HEK293 (cell line): Measurements from ENCODE around the gene NANOS3.

Source experiments
- FEZF1 ChIP-seq: fragments of 450-650 bp; formaldehyde crosslinking; IDR thresholded peaks from 2 replicates; pipeline ENCODE4 v1.5.1; 2016; ENCODE audit warnings: missing biosample characterization, missing genetic modification characterization
- GLIS2 ChIP-seq: fragments of 450-650 bp; formaldehyde crosslinking; IDR thresholded peaks from 2 replicates; pipeline ENCODE4 v1.5.1; 2016; ENCODE audit warnings: missing biosample characterization, missing genetic modification characterization
- HOXD13 ChIP-seq: sonication (generic); formaldehyde crosslinking; IDR thresholded peaks from 2 replicates; pipeline ENCODE4 v1.8.0; 2022; ENCODE audit warnings: missing genetic modification reagents, borderline replicate concordance
- KLF7 ChIP-seq: fragments of 450-650 bp; formaldehyde crosslinking; IDR thresholded peaks from 2 replicates; pipeline ENCODE4 v1.5.1; 2016; ENCODE audit warnings: missing biosample characterization, missing genetic modification characterization, borderline replicate concordance
- OSR2 ChIP-seq: fragments of 450-650 bp; formaldehyde crosslinking; IDR thresholded peaks from 2 replicates; pipeline ENCODE4 v1.5.1; 2016; ENCODE audit warnings: missing biosample characterization, missing genetic modification characterization
- WT1 ChIP-seq: fragments of 450-650 bp; formaldehyde crosslinking; IDR thresholded peaks from 2 replicates; pipeline ENCODE4 v1.5.1; 2016; ENCODE audit warnings: missing biosample characterization, missing genetic modification characterization
- ZNF202 ChIP-seq: fragments of 450-650 bp; formaldehyde crosslinking; IDR thresholded peaks from 2 replicates; pipeline ENCODE4 v1.5.1; 2016; ENCODE audit warnings: missing biosample characterization, missing genetic modification characterization, borderline replicate concordance
- ZNF23 ChIP-seq: fragments of 450-650 bp; formaldehyde crosslinking; IDR thresholded peaks from 2 replicates; pipeline ENCODE4 v1.5.1; 2016; ENCODE audit warnings: missing biosample characterization, missing genetic modification characterization, borderline replicate concordance
- ZNF391 ChIP-seq: fragments of 450-650 bp; formaldehyde crosslinking; IDR thresholded peaks from 2 replicates; pipeline ENCODE4 v1.5.1; 2016; ENCODE audit warnings: low read depth, missing biosample characterization, missing genetic modification characterization, borderline replicate concordance
- ZNF394 ChIP-seq: fragments of 450-650 bp; formaldehyde crosslinking; IDR thresholded peaks from 2 replicates; pipeline ENCODE4 v1.5.1; 2016; ENCODE audit warnings: missing biosample characterization, missing genetic modification characterization, mild to moderate bottlenecking, moderate library complexity, borderline replicate concordance
- ZNF560 ChIP-seq: fragments of 450-650 bp; formaldehyde crosslinking; IDR thresholded peaks from 2 replicates; pipeline ENCODE4 v1.5.1; 2017; ENCODE audit warnings: missing biosample characterization, missing genetic modification characterization, borderline replicate concordance
- ZNF660 ChIP-seq: fragments of 450-650 bp; IDR thresholded peaks from 2 replicates; pipeline ENCODE4 v1.5.1; 2018; ENCODE audit warnings: missing biosample characterization, mild to moderate bottlenecking, missing genetic modification characterization
- ZNF707 ChIP-seq: fragments of 450-650 bp; formaldehyde crosslinking; IDR thresholded peaks from 2 replicates; pipeline ENCODE4 v1.5.1; 2016; ENCODE audit warnings: missing biosample characterization, missing genetic modification characterization
- ZNF785 ChIP-seq: fragments of 450-650 bp; formaldehyde crosslinking; IDR thresholded peaks from 2 replicates; pipeline ENCODE4 v1.5.1; 2016; ENCODE audit warnings: missing biosample characterization, missing genetic modification characterization
- TF ChIP-seq, protein P1 (sequence below): fragments of 450-650 bp; formaldehyde crosslinking; IDR thresholded peaks from 2 replicates; pipeline ENCODE4 v1.5.1; 2016; ENCODE audit warnings: missing biosample characterization, missing genetic modification characterization
- TF ChIP-seq, protein P2 (sequence below): fragments of 450-650 bp; IDR thresholded peaks from 2 replicates; pipeline ENCODE4 v1.5.1; 2018; ENCODE audit warnings: missing biosample characterization, mild to moderate bottlenecking, missing genetic modification characterization
- TF ChIP-seq, protein P3 (sequence below): fragments of 450-650 bp; formaldehyde crosslinking; IDR thresholded peaks from 2 replicates; pipeline ENCODE4 v1.5.1; 2016; ENCODE audit warnings: missing biosample characterization, missing genetic modification characterization
- TF ChIP-seq, protein P4 (sequence below): fragments of 450-650 bp; formaldehyde crosslinking; IDR thresholded peaks from 2 replicates; pipeline ENCODE4 v1.5.1; 2016; ENCODE audit warnings: missing biosample characterization, missing genetic modification characterization
- TF ChIP-seq, protein P5 (sequence below): fragments of 450-650 bp; formaldehyde crosslinking; IDR thresholded peaks from 2 replicates; pipeline ENCODE4 v1.5.1; 2016; ENCODE audit warnings: missing biosample characterization, missing genetic modification characterization
- TF ChIP-seq, protein P6 (sequence below): fragments of 450-650 bp; formaldehyde crosslinking; IDR thresholded peaks from 2 replicates; pipeline ENCODE4 v1.5.1; 2016; ENCODE audit warnings: missing biosample characterization, missing genetic modification characterization
- TF ChIP-seq, protein P7 (sequence below): fragments of 450-650 bp; formaldehyde crosslinking; IDR thresholded peaks from 2 replicates; pipeline ENCODE4 v1.5.1; 2016; ENCODE audit warnings: missing biosample characterization, missing genetic modification characterization

Gene NANOS3

DNA sequence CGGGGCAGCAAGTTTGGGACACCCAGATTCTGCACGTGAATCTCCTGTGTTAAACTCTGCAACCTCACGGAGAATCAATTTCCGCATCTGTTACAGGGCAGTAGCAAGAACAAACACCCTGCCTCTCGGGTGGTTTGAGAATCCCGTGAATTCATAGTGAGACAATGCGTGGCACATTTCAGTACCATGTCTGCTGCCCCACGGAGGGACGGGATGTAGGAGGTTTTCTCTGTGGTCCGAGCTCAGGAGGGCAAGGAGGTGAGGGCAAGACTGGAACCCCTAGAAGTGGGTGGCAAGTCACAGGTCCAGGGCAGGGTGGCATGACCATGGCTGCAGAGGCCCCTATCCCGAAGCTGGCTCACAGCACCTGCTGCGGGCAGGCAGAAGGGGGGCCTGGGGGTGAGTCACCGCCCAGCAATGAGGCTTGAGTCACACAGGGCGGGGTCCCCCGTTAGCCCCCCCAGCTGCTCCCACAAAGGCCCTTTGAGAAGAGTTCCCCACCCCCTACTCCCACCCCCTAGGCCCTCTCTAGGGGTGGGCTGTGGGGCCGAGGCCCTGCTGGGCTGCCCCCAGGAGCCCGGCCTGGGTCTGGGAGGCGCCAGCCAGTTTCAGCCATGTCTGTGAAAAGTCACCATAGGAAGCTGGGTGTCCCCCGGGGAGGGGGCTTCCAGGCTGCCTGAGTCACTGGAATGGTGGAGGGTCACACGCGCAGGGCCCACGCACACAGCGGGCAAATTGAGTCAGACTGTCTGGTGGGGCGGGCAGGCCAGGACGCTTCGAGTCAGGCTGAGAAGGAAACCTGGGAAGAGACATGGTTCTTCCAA lies 25.8 kb upstream of the NANOS3 start (continued):
- TF ChIP-seq HOXD13 (CRISPR knock-in tag) (no peak), ZNF391 (no peak), KLF7 (tag by site-specific recombination) (peak; percentile 74; the same call in 1 of the 2 replicates), ZNF785 (tag by site-specific recombination) (0 out of 2 replicates have a peak, but pooled peaks have one; percentile 15), FEZF1 (tag by site-specific recombination) (no peak), OSR2 (tag by site-specific recombination) (no peak), ZNF660 (peak; percentile 57; the same call in 1 of the 2 replicates), ZNF560 (tag by site-specific recombination) (no peak), WT1 (0 out of 2 replicates have a peak, but pooled peaks have one; percentile 15), GLIS2 (tag by site-specific recombination) (peak; percentile 87), ZNF707 (tag by site-specific recombination) (no peak), ZNF23 (tag by site-specific recombination) (no peak), ZNF394 (tag by site-specific recombination) (peak; percentile 35; the same call in 1 of the 2 replicates), ZNF202 (tag by site-specific recombination) (no peak)
- TF ChIP-seq, protein P1, sequence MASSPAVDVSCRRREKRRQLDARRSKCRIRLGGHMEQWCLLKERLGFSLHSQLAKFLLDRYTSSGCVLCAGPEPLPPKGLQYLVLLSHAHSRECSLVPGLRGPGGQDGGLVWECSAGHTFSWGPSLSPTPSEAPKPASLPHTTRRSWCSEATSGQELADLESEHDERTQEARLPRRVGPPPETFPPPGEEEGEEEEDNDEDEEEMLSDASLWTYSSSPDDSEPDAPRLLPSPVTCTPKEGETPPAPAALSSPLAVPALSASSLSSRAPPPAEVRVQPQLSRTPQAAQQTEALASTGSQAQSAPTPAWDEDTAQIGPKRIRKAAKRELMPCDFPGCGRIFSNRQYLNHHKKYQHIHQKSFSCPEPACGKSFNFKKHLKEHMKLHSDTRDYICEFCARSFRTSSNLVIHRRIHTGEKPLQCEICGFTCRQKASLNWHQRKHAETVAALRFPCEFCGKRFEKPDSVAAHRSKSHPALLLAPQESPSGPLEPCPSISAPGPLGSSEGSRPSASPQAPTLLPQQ (tag by site-specific recombination) = peak; percentile 48
- TF ChIP-seq, protein P2, sequence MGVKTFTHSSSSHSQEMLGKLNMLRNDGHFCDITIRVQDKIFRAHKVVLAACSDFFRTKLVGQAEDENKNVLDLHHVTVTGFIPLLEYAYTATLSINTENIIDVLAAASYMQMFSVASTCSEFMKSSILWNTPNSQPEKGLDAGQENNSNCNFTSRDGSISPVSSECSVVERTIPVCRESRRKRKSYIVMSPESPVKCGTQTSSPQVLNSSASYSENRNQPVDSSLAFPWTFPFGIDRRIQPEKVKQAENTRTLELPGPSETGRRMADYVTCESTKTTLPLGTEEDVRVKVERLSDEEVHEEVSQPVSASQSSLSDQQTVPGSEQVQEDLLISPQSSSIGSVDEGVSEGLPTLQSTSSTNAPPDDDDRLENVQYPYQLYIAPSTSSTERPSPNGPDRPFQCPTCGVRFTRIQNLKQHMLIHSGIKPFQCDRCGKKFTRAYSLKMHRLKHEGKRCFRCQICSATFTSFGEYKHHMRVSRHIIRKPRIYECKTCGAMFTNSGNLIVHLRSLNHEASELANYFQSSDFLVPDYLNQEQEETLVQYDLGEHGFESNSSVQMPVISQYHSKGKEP = no peak
- TF ChIP-seq, protein P3, sequence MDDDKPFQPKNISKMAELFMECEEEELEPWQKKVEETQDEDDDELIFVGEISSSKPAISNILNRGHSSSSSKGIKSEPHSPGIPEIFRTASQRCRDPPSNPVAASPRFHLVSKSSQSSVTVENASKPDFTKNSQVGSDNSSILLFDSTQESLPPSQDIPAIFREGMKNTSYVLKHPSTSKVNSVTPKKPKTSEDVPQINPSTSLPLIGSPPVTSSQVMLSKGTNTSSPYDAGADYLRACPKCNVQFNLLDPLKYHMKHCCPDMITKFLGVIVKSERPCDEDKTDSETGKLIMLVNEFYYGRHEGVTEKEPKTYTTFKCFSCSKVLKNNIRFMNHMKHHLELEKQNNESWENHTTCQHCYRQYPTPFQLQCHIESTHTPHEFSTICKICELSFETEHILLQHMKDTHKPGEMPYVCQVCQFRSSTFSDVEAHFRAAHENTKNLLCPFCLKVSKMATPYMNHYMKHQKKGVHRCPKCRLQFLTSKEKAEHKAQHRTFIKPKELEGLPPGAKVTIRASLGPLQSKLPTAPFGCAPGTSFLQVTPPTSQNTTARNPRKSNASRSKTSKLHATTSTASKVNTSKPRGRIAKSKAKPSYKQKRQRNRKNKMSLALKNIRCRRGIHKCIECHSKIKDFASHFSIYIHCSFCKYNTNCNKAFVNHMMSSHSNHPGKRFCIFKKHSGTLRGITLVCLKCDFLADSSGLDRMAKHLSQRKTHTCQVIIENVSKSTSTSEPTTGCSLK (tag by site-specific recombination) = no peak
- TF ChIP-seq, protein P4, sequence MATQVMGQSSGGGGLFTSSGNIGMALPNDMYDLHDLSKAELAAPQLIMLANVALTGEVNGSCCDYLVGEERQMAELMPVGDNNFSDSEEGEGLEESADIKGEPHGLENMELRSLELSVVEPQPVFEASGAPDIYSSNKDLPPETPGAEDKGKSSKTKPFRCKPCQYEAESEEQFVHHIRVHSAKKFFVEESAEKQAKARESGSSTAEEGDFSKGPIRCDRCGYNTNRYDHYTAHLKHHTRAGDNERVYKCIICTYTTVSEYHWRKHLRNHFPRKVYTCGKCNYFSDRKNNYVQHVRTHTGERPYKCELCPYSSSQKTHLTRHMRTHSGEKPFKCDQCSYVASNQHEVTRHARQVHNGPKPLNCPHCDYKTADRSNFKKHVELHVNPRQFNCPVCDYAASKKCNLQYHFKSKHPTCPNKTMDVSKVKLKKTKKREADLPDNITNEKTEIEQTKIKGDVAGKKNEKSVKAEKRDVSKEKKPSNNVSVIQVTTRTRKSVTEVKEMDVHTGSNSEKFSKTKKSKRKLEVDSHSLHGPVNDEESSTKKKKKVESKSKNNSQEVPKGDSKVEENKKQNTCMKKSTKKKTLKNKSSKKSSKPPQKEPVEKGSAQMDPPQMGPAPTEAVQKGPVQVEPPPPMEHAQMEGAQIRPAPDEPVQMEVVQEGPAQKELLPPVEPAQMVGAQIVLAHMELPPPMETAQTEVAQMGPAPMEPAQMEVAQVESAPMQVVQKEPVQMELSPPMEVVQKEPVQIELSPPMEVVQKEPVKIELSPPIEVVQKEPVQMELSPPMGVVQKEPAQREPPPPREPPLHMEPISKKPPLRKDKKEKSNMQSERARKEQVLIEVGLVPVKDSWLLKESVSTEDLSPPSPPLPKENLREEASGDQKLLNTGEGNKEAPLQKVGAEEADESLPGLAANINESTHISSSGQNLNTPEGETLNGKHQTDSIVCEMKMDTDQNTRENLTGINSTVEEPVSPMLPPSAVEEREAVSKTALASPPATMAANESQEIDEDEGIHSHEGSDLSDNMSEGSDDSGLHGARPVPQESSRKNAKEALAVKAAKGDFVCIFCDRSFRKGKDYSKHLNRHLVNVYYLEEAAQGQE (tag by site-specific recombination) = no peak
- TF ChIP-seq, protein P5, sequence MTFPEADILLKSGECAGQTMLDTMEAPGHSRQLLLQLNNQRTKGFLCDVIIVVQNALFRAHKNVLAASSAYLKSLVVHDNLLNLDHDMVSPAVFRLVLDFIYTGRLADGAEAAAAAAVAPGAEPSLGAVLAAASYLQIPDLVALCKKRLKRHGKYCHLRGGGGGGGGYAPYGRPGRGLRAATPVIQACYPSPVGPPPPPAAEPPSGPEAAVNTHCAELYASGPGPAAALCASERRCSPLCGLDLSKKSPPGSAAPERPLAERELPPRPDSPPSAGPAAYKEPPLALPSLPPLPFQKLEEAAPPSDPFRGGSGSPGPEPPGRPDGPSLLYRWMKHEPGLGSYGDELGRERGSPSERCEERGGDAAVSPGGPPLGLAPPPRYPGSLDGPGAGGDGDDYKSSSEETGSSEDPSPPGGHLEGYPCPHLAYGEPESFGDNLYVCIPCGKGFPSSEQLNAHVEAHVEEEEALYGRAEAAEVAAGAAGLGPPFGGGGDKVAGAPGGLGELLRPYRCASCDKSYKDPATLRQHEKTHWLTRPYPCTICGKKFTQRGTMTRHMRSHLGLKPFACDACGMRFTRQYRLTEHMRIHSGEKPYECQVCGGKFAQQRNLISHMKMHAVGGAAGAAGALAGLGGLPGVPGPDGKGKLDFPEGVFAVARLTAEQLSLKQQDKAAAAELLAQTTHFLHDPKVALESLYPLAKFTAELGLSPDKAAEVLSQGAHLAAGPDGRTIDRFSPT (tag by site-specific recombination) = peak; percentile 92
- TF ChIP-seq, protein P6, sequence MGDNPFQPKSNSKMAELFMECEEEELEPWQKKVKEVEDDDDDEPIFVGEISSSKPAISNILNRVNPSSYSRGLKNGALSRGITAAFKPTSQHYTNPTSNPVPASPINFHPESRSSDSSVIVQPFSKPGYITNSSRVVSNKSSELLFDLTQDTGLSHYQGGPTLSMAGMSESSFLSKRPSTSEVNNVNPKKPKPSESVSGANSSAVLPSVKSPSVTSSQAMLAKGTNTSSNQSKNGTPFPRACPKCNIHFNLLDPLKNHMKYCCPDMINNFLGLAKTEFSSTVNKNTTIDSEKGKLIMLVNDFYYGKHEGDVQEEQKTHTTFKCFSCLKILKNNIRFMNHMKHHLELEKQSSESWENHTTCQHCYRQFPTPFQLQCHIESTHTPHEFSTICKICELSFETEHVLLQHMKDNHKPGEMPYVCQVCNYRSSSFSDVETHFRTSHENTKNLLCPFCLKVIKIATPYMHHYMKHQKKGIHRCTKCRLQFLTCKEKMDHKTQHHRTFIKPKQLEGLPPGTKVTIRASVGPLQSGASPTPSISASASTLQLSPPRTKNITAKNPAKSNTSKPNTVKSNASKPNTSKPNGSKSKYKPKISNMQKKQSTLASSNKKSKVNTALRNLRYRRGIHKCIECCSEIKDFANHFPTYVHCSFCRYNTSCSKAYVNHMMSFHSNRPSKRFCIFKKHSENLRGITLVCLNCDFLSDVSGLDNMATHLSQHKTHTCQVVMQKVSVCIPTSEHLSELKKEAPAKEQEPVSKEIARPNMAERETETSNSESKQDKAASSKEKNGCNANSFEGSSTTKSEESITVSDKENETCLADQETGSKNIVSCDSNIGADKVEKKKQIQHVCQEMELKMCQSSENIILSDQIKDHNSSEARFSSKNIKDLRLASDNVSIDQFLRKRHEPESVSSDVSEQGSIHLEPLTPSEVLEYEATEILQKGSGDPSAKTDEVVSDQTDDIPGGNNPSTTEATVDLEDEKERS (tag by site-specific recombination) = 0 out of 2 replicates have a peak, but pooled peaks have one; percentile 32
- TF ChIP-seq, protein P7, sequence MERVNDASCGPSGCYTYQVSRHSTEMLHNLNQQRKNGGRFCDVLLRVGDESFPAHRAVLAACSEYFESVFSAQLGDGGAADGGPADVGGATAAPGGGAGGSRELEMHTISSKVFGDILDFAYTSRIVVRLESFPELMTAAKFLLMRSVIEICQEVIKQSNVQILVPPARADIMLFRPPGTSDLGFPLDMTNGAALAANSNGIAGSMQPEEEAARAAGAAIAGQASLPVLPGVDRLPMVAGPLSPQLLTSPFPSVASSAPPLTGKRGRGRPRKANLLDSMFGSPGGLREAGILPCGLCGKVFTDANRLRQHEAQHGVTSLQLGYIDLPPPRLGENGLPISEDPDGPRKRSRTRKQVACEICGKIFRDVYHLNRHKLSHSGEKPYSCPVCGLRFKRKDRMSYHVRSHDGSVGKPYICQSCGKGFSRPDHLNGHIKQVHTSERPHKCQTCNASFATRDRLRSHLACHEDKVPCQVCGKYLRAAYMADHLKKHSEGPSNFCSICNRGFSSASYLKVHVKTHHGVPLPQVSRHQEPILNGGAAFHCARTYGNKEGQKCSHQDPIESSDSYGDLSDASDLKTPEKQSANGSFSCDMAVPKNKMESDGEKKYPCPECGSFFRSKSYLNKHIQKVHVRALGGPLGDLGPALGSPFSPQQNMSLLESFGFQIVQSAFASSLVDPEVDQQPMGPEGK (tag by site-specific recombination) = peak; percentile 81
